GM12892 (cell line): Measurements from ENCODE around the gene NTHL1.

ENCODE experiments used
- POLR2A ChIP-seq: IDR thresholded peaks from 2 replicates; pipeline ENCODE4 v1.6.1; 2011; ENCODE audit warnings: low read depth, low read length, control low read depth
- TAF1 ChIP-seq: IDR thresholded peaks from 2 replicates; pipeline ENCODE4 v1.6.1; 2011; ENCODE audit warnings: low read depth, mild to moderate bottlenecking, control low read depth, low read length, borderline replicate concordance

GRCh38 chr16:2031081-2031577 is 16.5 kb downstream of the NTHL1 start:
- no peak for TF ChIP-seq POLR2A
- TF ChIP-seq TAF1, result no peak
